Measurements from ENCODE around the gene VASN. TPM values are rescaled to one million over a fixed set of nuclear protein-coding genes. Genes with fewer than 3 reads are reported as not detected.

VASN gene
- total RNA-seq, 1 donor from 2014 or later, result 6.3 TPM

Other genes starting within 250 kb of the VASN start
- gene SRL, start 129.8 kb upstream of the VASN start, total RNA-seq, result 400 TPM
- gene TFAP4, start 98.8 kb upstream of the VASN start, total RNA-seq, result 1.4 TPM
- gene GLIS2, start 55.8 kb upstream of the VASN start, total RNA-seq, result 31.4 TPM
- gene PAM16, start 20.5 kb upstream of the VASN start, total RNA-seq, result 43.3 TPM
- gene CORO7, start 44.7 kb downstream of the VASN start, total RNA-seq, result 11.9 TPM
- gene DNAJA3, start 54.0 kb downstream of the VASN start, total RNA-seq, result 50.7 TPM
- 7.3 TPM for gene NMRAL1, start 102.8 kb downstream of the VASN start, total RNA-seq
- gene HMOX2, start 104.5 kb downstream of the VASN start, total RNA-seq, result 69.1 TPM
- gene CDIP1, start 166.9 kb downstream of the VASN start, total RNA-seq, result 42.1 TPM
- gene C16orf96, start 184.5 kb downstream of the VASN start, total RNA-seq, result 0.11 TPM
- gene UBALD1, start 243.0 kb downstream of the VASN start, total RNA-seq, result 25.1 TPM